ENCODE results near the gene TMTC2. TPM values are rescaled to one million over a fixed set of nuclear protein-coding genes. Genes with fewer than 3 reads are reported as not detected.

TMTC2 gene
- total RNA-seq, 2 experiments from 2014 or later: 2.5 to 3.1 TPM

GRCh38 chr12:83031196-83031595, 344.5 kb downstream of the TMTC2 start:
- Mint-ChIP-seq H3K4me1 (ENCODE audit: low read depth) (no peaks in the 10 kb centered on the region), H3K27me3 (no peaks in the 10 kb centered on the region)
- ATAC-seq: no peak

GRCh38 chr12:83036847-83037246, 350.1 kb downstream of the TMTC2 start:
- no peaks in the 10 kb centered on the region for H3K9me3 Mint-ChIP-seq
- no peak overlapping the region for H3K27ac Mint-ChIP-seq
- no peak for TF ChIP-seq CTCF (IDR thresholded peaks at IDR 0.05)
- H3K4me1 Mint-ChIP-seq (ENCODE audit: low read depth): no peaks in the 10 kb centered on the region
- no peak for DNase-seq
- no peaks in the 10 kb centered on the region for H3K27me3 Mint-ChIP-seq
- intact Hi-C loops (cut with micrococcal nuclease): no loop called here
- H3K4me3 Mint-ChIP-seq: no peak overlapping the region
- CTCF ChIA-PET: no interaction called here
- POLR2A ChIA-PET: interaction anchor here (0.7 kb wide), 1 partner anchor 1445 kb away, joined by 3 read pairs; no protein-coding TSS in a partner anchor
- H3K36me3 Mint-ChIP-seq (ENCODE audit: low read depth): no peaks in the 10 kb centered on the region
- no peak for ATAC-seq

More at GRCh38 chr12:83031196-83031595, 344.5 kb downstream of the TMTC2 start:
- H3K27ac Mint-ChIP-seq: no peak overlapping the region
- intact Hi-C loops (cut with micrococcal nuclease): no loop called here
- no peaks in the 10 kb centered on the region for H3K9me3 Mint-ChIP-seq
- H3K4me3 Mint-ChIP-seq: no peak overlapping the region
- ChIA-PET POLR2A (no interaction called here), CTCF (no interaction called here)
- DNase-seq: no peak
- TF ChIP-seq CTCF (IDR thresholded peaks at IDR 0.05): no peak
- no peaks in the 10 kb centered on the region for H3K36me3 Mint-ChIP-seq (ENCODE audit: low read depth)

GRCh38 chr12:83039413-83039812, 352.7 kb downstream of the TMTC2 start:
- no peak for TF ChIP-seq CTCF (IDR thresholded peaks at IDR 0.05)
- H3K4me1 Mint-ChIP-seq (ENCODE audit: low read depth): no peaks in the 10 kb centered on the region
- no peaks in the 10 kb centered on the region for H3K36me3 Mint-ChIP-seq (ENCODE audit: low read depth)
- CTCF ChIA-PET: no interaction called here
- H3K9me3 Mint-ChIP-seq: no peaks in the 10 kb centered on the region
- DNase-seq: no peak
- POLR2A ChIA-PET: no interaction called here
- intact Hi-C loops (cut with micrococcal nuclease): no loop called here
- ATAC-seq: no peak
- no peak overlapping the region for H3K27ac Mint-ChIP-seq
- no peaks in the 10 kb centered on the region for H3K27me3 Mint-ChIP-seq
- H3K4me3 Mint-ChIP-seq: no peak overlapping the region

- no peaks in the 10 kb centered on the region for H3K36me3 Mint-ChIP-seq (ENCODE audit: low read depth)
- TF ChIP-seq CTCF (IDR thresholded peaks at IDR 0.05): no peak
- H3K9me3 Mint-ChIP-seq: no peaks in the 10 kb centered on the region
- intact Hi-C loops (cut with micrococcal nuclease): no loop called here
- CTCF ChIA-PET: no interaction called here
- no peak for DNase-seq
- no peaks in the 10 kb centered on the region for H3K27me3 Mint-ChIP-seq
- POLR2A ChIA-PET: no interaction called here
- no peaks in the 10 kb centered on the region for H3K4me1 Mint-ChIP-seq (ENCODE audit: low read depth)
- ATAC-seq: no peak
- H3K27ac Mint-ChIP-seq: no peak overlapping the region
- H3K4me3 Mint-ChIP-seq: no peak overlapping the region
Measured at GRCh38 chr12:83040339-83040738, 353.6 kb downstream of the TMTC2 start.

GRCh38 chr12:83040991-83041390, 354.3 kb downstream of the TMTC2 start:
- no peaks in the 10 kb centered on the region for H3K9me3 Mint-ChIP-seq
- no peak overlapping the region for H3K4me3 Mint-ChIP-seq
- ChIA-PET CTCF (no interaction called here), POLR2A (no interaction called here)
- intact Hi-C loops (cut with micrococcal nuclease): no loop called here
- no peak overlapping the region for H3K27ac Mint-ChIP-seq
- no peak for DNase-seq
- no peaks in the 10 kb centered on the region for H3K36me3 Mint-ChIP-seq (ENCODE audit: low read depth)
- no peaks in the 10 kb centered on the region for H3K4me1 Mint-ChIP-seq (ENCODE audit: low read depth)
- TF ChIP-seq CTCF (IDR thresholded peaks at IDR 0.05): no peak
- no peak for ATAC-seq
- no peaks in the 10 kb centered on the region for H3K27me3 Mint-ChIP-seq

Measured in activated CD8-positive, alpha-beta T cell treated with anti-CD3 and anti-CD28 coated beads for 36 hours (primary cell).